Endothelial cell of umbilical vein (primary cell): ENCODE data around the gene P3H1. TPM values are rescaled to one million over a fixed set of nuclear protein-coding genes. Genes with fewer than 3 reads are reported as not detected.

ENCODE experiments used
- BruUV-seq: library from RNA; stranded (reverse); fragments of 400-500 nt; replicated peaks from 2 replicates; lab custom pipeline; 2021; lab: Mats Ljungman, UMichigan
- CTCF ChIA-PET: fragments of 300-600, 350-600 bp; sonication (Branson Sonifier 250); formaldehyde crosslinking; loops from one replicate; lab custom pipeline; 2021; ENCODE audit warnings: antibody characterized with exemption, inconsistent platforms; lab: Charles Lee
- POLR2A ChIA-PET: fragments of 300-600, 350-600 bp; sonication (Branson Sonifier 250); formaldehyde crosslinking; loops from one replicate; lab custom pipeline; 2021; ENCODE audit warnings: antibody characterized with exemption, inconsistent platforms; lab: Charles Lee
- DNase-seq: peaks from one replicate; pipeline ENCODE4 v3.0.0-alpha.2; 2011; ENCODE audit warnings: low read depth, low spot score
- FAIRE-seq: peaks from 2 replicates; lab custom pipeline; 2011; peaks lifted over from hg19 to GRCh38; lab: Jason Lieb, UNC
- H2AFZ ChIP-seq: 2 replicates; pipeline ENCODE4 v1.6.0; 2012; ENCODE audit warnings: low read depth, low read length, control low read depth, inconsistent platforms
- H3K27ac ChIP-seq: 2 replicates; pipeline ENCODE4 v1.5.1; 2011; ENCODE audit warnings: low read depth, mild to moderate bottlenecking, control low read depth, low read length, moderate library complexity; ENCODE audit not compliant: insufficient read depth
- H3K27me3 ChIP-seq, 2 experiments: 2 replicates each; pipeline versions ENCODE4 v1.6.0 to v1.6.1; 2011; ENCODE audit warnings: low read length in 2 of 2, mixed read lengths in 1 of 2; ENCODE audit not compliant: control insufficient read depth in 2 of 2, insufficient read depth in 2 of 2
- H3K36me3 ChIP-seq, 2 experiments: 2 replicates in 1 of 2; 3 replicates in 1 of 2; pipeline ENCODE4 v1.5.1; 2011; ENCODE audit warnings: low read length in 2 of 2, mild to moderate bottlenecking in 1 of 2, moderate library complexity in 1 of 2; ENCODE audit not compliant: control insufficient read depth in 2 of 2, insufficient read depth in 2 of 2; ENCODE audit errors: extremely low read depth in 1 of 2
- H3K4me1 ChIP-seq: 3 replicates; pipeline ENCODE4 v1.5.1; 2011; ENCODE audit warnings: mild to moderate bottlenecking, low read length; ENCODE audit not compliant: control insufficient read depth, insufficient read depth; ENCODE audit errors: extremely low read depth
- H3K4me2 ChIP-seq: 2 replicates; pipeline ENCODE4 v1.6.1; 2011; ENCODE audit warnings: low read length, control low read depth, mixed read lengths; ENCODE audit not compliant: insufficient read depth
- H3K4me3 ChIP-seq, 3 experiments: fragments of 200-600 bp in 1 of 3; sonication (generic), shearing (Covaris generic) in 1 of 3; replicated peaks in 1 of 3; 2 replicates each; pipeline ENCODE4 v1.5.1; 2011 to 2016; ENCODE audit warnings: control low read depth in 3 of 3, low read length in 3 of 3, mild to moderate bottlenecking in 2 of 3, inconsistent platforms in 1 of 3, low read depth in 1 of 3, moderate library complexity in 1 of 3; ENCODE audit not compliant: insufficient read depth in 1 of 3
- H3K79me2 ChIP-seq: 2 replicates; pipeline ENCODE4 v1.6.0; 2012; ENCODE audit warnings: low read length, inconsistent platforms; ENCODE audit not compliant: control insufficient read depth, insufficient read depth
- H3K9ac ChIP-seq: replicated peaks from 2 replicates; pipeline ENCODE3; 2011; ENCODE audit warnings: low read length, control low read depth; ENCODE audit not compliant: insufficient read depth; ENCODE audit errors: extremely low read depth
- H3K9me1 ChIP-seq: replicated peaks from 3 replicates; pipeline ENCODE4 v1.6.0; 2011; ENCODE audit warnings: mild to moderate bottlenecking, low read length; ENCODE audit not compliant: control insufficient read depth, insufficient read depth; ENCODE audit errors: extremely low read depth
- H3K9me3 ChIP-seq: replicated peaks from 2 replicates; pipeline ENCODE4 v1.5.1; 2012; ENCODE audit warnings: low read length, inconsistent platforms; ENCODE audit not compliant: control insufficient read depth, insufficient read depth
- H4K20me1 ChIP-seq: replicated peaks from 2 replicates; pipeline ENCODE3; 2011; ENCODE audit warnings: mild to moderate bottlenecking, low read length; ENCODE audit not compliant: control insufficient read depth, insufficient read depth; ENCODE audit errors: extremely low read depth
- CTCF ChIP-seq, 2 donors: IDR thresholded peaks; 1 replicate in 1 of 2; 2 replicates in 1 of 2; pipeline ENCODE4 v1.5.1; 2011; ENCODE audit warnings: low read length in 2 of 2, mild to moderate bottlenecking in 2 of 2, moderate library complexity in 2 of 2, control low read depth in 1 of 2, inconsistent platforms in 1 of 2, low read depth in 1 of 2; ENCODE audit not compliant: insufficient read depth in 1 of 2; ENCODE audit errors: extremely low read depth in 1 of 2
- EZH2 ChIP-seq: IDR thresholded peaks from 2 replicates; pipeline ENCODE4 v1.6.1; 2012; ENCODE audit warnings: borderline replicate concordance, low read depth, mild to moderate bottlenecking, moderate library complexity, low read length, inconsistent platforms; ENCODE audit not compliant: severe bottlenecking
- FOS ChIP-seq: IDR thresholded peaks from 2 replicates; pipeline ENCODE4 v1.6.1; 2011; ENCODE audit warnings: mild to moderate bottlenecking, low read length, moderate library complexity, borderline replicate concordance; ENCODE audit not compliant: insufficient read depth
- GATA2 ChIP-seq: IDR thresholded peaks from 2 replicates; pipeline ENCODE4 v1.7.0; 2011; ENCODE audit warnings: low read depth, mild to moderate bottlenecking, moderate library complexity, mixed read lengths, low read length; ENCODE audit not compliant: insufficient read length, insufficient read depth
- JUN ChIP-seq: IDR thresholded peaks from 2 replicates; pipeline ENCODE4 v1.6.1; 2011; ENCODE audit warnings: borderline replicate concordance, low read depth; ENCODE audit not compliant: insufficient read length, insufficient read depth
- MYC ChIP-seq: IDR thresholded peaks from one replicate; pipeline ENCODE4 v1.6.1; 2011; ENCODE audit warnings: mild to moderate bottlenecking, low read depth, low read length
- POLR2A ChIP-seq: IDR thresholded peaks from 2 replicates; pipeline ENCODE4 v1.6.1; 2012; ENCODE audit warnings: low read depth, mild to moderate bottlenecking, control low read depth, low read length
- POLR2AphosphoS5 ChIP-seq: IDR thresholded peaks from 2 replicates; pipeline ENCODE4 v1.6.1; 2012; ENCODE audit warnings: low read depth, mild to moderate bottlenecking, control low read depth, low read length, moderate library complexity; ENCODE audit not compliant: insufficient read depth
- dilution Hi-C: fragments of 300-500 bp; cut with MboI; formaldehyde crosslinking; loops from one replicate; pipeline ENCODE4 v1.15.0; 2019; ENCODE audit warnings: low sequenced_read_pairs; ENCODE audit not compliant: extremely low pct_ligation_motif_present
- intact Hi-C: fragments of 100-400 bp; cut with micrococcal nuclease; formaldehyde crosslinking; loops from one replicate; pipeline ENCODE4 v1.10.0; 2022
- polyA plus RNA-seq, 4 experiments: library from polyadenylated mRNA; depleted of rRNA in 3 of 4; stranded (reverse) in 3 of 4; unstranded in 1 of 4; fragments of >200 nt; gene quantifications; 2 replicates each; pipeline versions ENCODE4 v1.2.1 to v1.2.3, GENCODE V29; 2011 to 2012; ENCODE audit warnings: missing spikeins in 1 of 4
- total RNA-seq: library from RNA; stranded (reverse); gene quantifications from 2 replicates; pipeline ENCODE4 v1.2.3, GENCODE V29; 2021

P3H1 gene
- total and polyA plus RNA-seq, 2 donors (not counting 3 experiments of a cell fraction or from before 2014, with no cell fraction given): 136 to 194 TPM

DNA sequence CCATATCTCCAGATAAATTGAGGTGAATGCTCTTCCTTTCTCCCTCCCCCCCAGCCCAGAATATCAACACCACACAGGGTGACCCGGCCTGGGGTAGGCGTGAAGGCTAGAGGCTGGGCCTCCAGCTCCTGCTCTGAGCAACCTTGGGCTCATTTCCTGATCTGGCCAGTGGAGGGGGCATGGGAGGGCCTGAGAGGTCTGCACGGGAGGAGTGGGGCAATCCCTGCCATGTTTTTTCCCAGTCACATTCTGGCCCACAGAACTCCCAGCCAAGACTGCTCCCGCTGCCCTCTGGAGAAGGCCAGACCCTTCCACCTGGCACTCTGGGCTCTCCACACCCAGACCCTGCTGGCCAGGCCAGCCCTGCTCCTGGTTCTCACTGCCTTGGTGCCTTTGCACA, 30.7 kb downstream of the P3H1 start:
- intact Hi-C loops: no loop called here
- H3K4me3 ChIP-seq: no peak overlapping the region
- H3K4me1 ChIP-seq: no peaks in the 10 kb centered on the region
- H3K9me1 ChIP-seq: no peaks in the 10 kb centered on the region
- no peaks in the 10 kb centered on the region for H3K79me2 ChIP-seq
- DNase-seq: no peak
- H3K27me3 ChIP-seq: no peaks in the 10 kb centered on the region
- TF ChIP-seq MYC (no peak), CTCF (IDR thresholded peaks at IDR 0.05; ENCODE audit: extremely low read depth in 1 of 2, insufficient read depth in 1 of 2, low read depth in 1 of 2, low read length in 2 of 2) (peak; percentile 8 to 34), EZH2 (no peak), POLR2A (no peak), GATA2 (no peak), FOS (no peak), POLR2AphosphoS5 (no peak), JUN (no peak)
- H3K9me3 ChIP-seq: no peaks in the 10 kb centered on the region
- no peak overlapping the region for H3K4me2 ChIP-seq
- no peaks in the 10 kb centered on the region for H3K36me3 ChIP-seq
- no peak for FAIRE-seq
- H4K20me1 ChIP-seq: no peaks in the 10 kb centered on the region
- ChIA-PET CTCF (interaction anchor here (0.9 to 1.8 kb wide), 4 partner anchors 9 to 158 kb away, joined by 3 to 7 read pairs (median 4); no protein-coding TSS in a partner anchor), POLR2A (no interaction called here)
- no peak overlapping the region for H3K27ac ChIP-seq
- BruUV-seq: no TSS peak
- dilution Hi-C loops: no loop called here
- H2AFZ ChIP-seq: no peak overlapping the region
- H3K9ac ChIP-seq: no peak overlapping the region
